GM23248 (cell line): ENCODE results near the gene TUBA1B. TPM values are rescaled to one million over a fixed set of nuclear protein-coding genes. Genes with fewer than 3 reads are reported as not detected.
"Not testable (repeated sequence)": the region's sequence is repeated elsewhere in the genome, so short reads cannot be mapped to it uniquely, and the experiment has no call there.

ENCODE experiments used
- DNase-seq: peaks from one replicate; pipeline ENCODE4 v3.0.0-alpha.2; 2015
- H2AFZ ChIP-seq: fragments of 200-600 bp; sonication (generic); 2 replicates; pipeline ENCODE4 v1.6.1; 2016; ENCODE audit warnings: antibody characterized with exemption
- H3F3A ChIP-seq: fragments of 200-600 bp; sonication (generic); 2 replicates; pipeline ENCODE4 v1.6.1; 2016; ENCODE audit warnings: mild to moderate bottlenecking, antibody characterized with exemption, mixed run types; ENCODE audit not compliant: insufficient read depth
- H3K27ac ChIP-seq: fragments of 200-600 bp; sonication (generic); 2 replicates; pipeline ENCODE4 v1.5.1; 2016; ENCODE audit warnings: mild to moderate bottlenecking
- H3K27me3 ChIP-seq: fragments of 200-600 bp; sonication (generic); replicated peaks from 2 replicates; pipeline ENCODE4 v1.6.1; 2016; ENCODE audit warnings: mild to moderate bottlenecking; ENCODE audit not compliant: insufficient read depth
- H3K36me3 ChIP-seq: fragments of 200-600 bp; sonication (generic); 2 replicates; pipeline ENCODE4 v1.6.1; 2016; ENCODE audit warnings: low read depth, mild to moderate bottlenecking
- H3K4me1 ChIP-seq: fragments of 200-600 bp; sonication (generic); 2 replicates; pipeline ENCODE4 v1.6.1; 2016; ENCODE audit warnings: mild to moderate bottlenecking; ENCODE audit not compliant: insufficient read depth
- H3K4me2 ChIP-seq: fragments of 200-600 bp; sonication (generic); one replicate; pipeline ENCODE4 v1.6.1; 2016; ENCODE audit warnings: mild to moderate bottlenecking; ENCODE audit not compliant: unreplicated experiment
- H3K4me3 ChIP-seq: fragments of 200-600 bp; sonication (generic); 2 replicates; pipeline ENCODE4 v1.5.1; 2016; ENCODE audit warnings: mild to moderate bottlenecking
- H3K79me2 ChIP-seq: fragments of 200-600 bp; sonication (generic); 2 replicates; pipeline ENCODE4 v1.6.1; 2016; ENCODE audit warnings: mild to moderate bottlenecking; ENCODE audit not compliant: insufficient read depth
- H3K9ac ChIP-seq: fragments of 200-600 bp; sonication (generic); 2 replicates; pipeline ENCODE4 v1.6.1; 2016; ENCODE audit warnings: mild to moderate bottlenecking
- H3K9me2 ChIP-seq: fragments of 200-600 bp; sonication (generic); 2 replicates; pipeline ENCODE4 v1.6.1; 2016; ENCODE audit warnings: mixed run types, mild to moderate bottlenecking, moderate library complexity; ENCODE audit not compliant: insufficient read depth
- H3K9me3 ChIP-seq: fragments of 200-600 bp; sonication (generic); one replicate; pipeline ENCODE4 v1.6.1; 2017; ENCODE audit warnings: low read depth
- H4K20me1 ChIP-seq: fragments of 200-600 bp; sonication (generic); 2 replicates; pipeline ENCODE4 v1.6.0; 2016; ENCODE audit not compliant: insufficient read depth
- EZH2 ChIP-seq: fragments of 200-600 bp; sonication (generic); IDR thresholded peaks from 2 replicates; pipeline ENCODE4 v1.6.1; 2018; ENCODE audit warnings: antibody characterized with exemption, mild to moderate bottlenecking; ENCODE audit not compliant: insufficient read depth, poor library complexity, severe bottlenecking
- EZH2phosphoT487 ChIP-seq: fragments of 200-600 bp; sonication (generic); IDR thresholded peaks from 2 replicates; pipeline ENCODE4 v1.6.1; 2018; ENCODE audit warnings: antibody characterized with exemption, moderate library complexity, mild to moderate bottlenecking, low read depth; ENCODE audit not compliant: insufficient read depth
- WGBS, 2 experiments: methylation state at CpG; one replicate each; pipeline ENCODE4 v1.1.6; 2015 to 2017; ENCODE audit warnings: low lambda C conversion rate in 2 of 2, low coverage in 1 of 2; ENCODE audit errors: missing lambda C conversion rate in 2 of 2; 5-methylcytosine and 5-hydroxymethylcytosine counted together
- in situ Hi-C: fragments of 300-500 bp; cut with MboI; formaldehyde crosslinking; loops from 2 replicates; pipeline ENCODE4 v1.15.0; 2020
- polyA plus RNA-seq: library from polyadenylated mRNA; unstranded; fragments of >200 nt; fragmentation: Nextera tagmentation; extraction: Ambion mirVana; gene quantifications from 2 replicates; pipeline ENCODE4 v1.2.1, GENCODE V29; 2016
- total RNA-seq: library from RNA; depleted of rRNA; stranded (reverse); fragments of >200 nt; shearing (Covaris generic); gene quantifications from 2 replicates; pipeline ENCODE4 v1.2.3, GENCODE V29; 2014

Gene TUBA1B
- total and polyA plus RNA-seq, 2 experiments from 2014 or later: 1,195 to 1,776 TPM

- Histone ChIP-seq H3K4me2 (no peak overlapping the region), H3K9me3 (no peaks in the 10 kb centered on the region), H3K36me3 (no peaks in the 10 kb centered on the region), H3K4me1 (no peaks in the 10 kb centered on the region), H3K79me2 (no peaks in the 10 kb centered on the region), H3K4me3 (no peak overlapping the region), H4K20me1 (no peaks in the 10 kb centered on the region), H2AFZ (no peak overlapping the region), H3K9me2 (no peaks in the 10 kb centered on the region), H3K9ac (no peak overlapping the region), H3F3A (no peaks in the 10 kb centered on the region), H3K27ac (no peak overlapping the region), H3K27me3 (no peaks in the 10 kb centered on the region)
- 95 to 98% methylated on average over 2 of the region's 2 CpGs for WGBS, 2 experiments
- TF ChIP-seq EZH2phosphoT487 (no peak), EZH2 (no peak)
- in situ Hi-C loops: no loop called here
- DNase-seq: no peak
Observed at GRCh38 chr12:49144384-49144783, 13.2 kb upstream of the TUBA1B start.

- no peaks in the 10 kb centered on the region for H3K9me2 ChIP-seq
- no peak overlapping the region for H3K4me2 ChIP-seq
- peaks cover 9% of the 10 kb centered on the region for H3K79me2 ChIP-seq
- in situ Hi-C loops: no loop called here
- H3K4me3 ChIP-seq: no peak overlapping the region
- no peaks in the 10 kb centered on the region for H4K20me1 ChIP-seq
- H3K9me3 ChIP-seq: no peaks in the 10 kb centered on the region
- H2AFZ ChIP-seq: no peak overlapping the region
- TF ChIP-seq EZH2: no peak
- no peak for TF ChIP-seq EZH2phosphoT487
- DNase-seq: no peak
- 96% methylated on average over 2 of the region's 2 CpGs for WGBS, 2 experiments
- no peak overlapping the region for H3K27ac ChIP-seq
- H3F3A ChIP-seq: no peaks in the 10 kb centered on the region
- no peaks in the 10 kb centered on the region for H3K36me3 ChIP-seq
- no peaks in the 10 kb centered on the region for H3K27me3 ChIP-seq
- H3K9ac ChIP-seq: no peak overlapping the region
- H3K4me1 ChIP-seq: no peaks in the 10 kb centered on the region
Observed at GRCh38 chr12:49138999-49139398, 7.8 kb upstream of the TUBA1B start.

GRCh38 chr12:49138587-49138986 lies 7.4 kb upstream of the TUBA1B start:
- no peak overlapping the region for H3K4me2 ChIP-seq
- no peaks in the 10 kb centered on the region for H4K20me1 ChIP-seq
- H3K9me3 ChIP-seq: no peaks in the 10 kb centered on the region
- H3K4me3 ChIP-seq: no peak overlapping the region
- peaks cover 3% of the 10 kb centered on the region; the same call in 1 of the 2 replicates for H3K4me1 ChIP-seq
- no peaks in the 10 kb centered on the region for H3K36me3 ChIP-seq
- peaks cover 13% of the 10 kb centered on the region for H3K79me2 ChIP-seq
- H3F3A ChIP-seq: no peaks in the 10 kb centered on the region
- H3K9ac ChIP-seq: no peak overlapping the region
- WGBS, 2 experiments: 98 to 100% methylated on average over 2 of the region's 2 CpGs
- H3K27me3 ChIP-seq: no peaks in the 10 kb centered on the region
- in situ Hi-C loops: no loop called here
- H3K9me2 ChIP-seq: no peaks in the 10 kb centered on the region
- no peak for DNase-seq
- no peak for TF ChIP-seq EZH2
- TF ChIP-seq EZH2phosphoT487: no peak
- no peak overlapping the region for H2AFZ ChIP-seq
- no peak overlapping the region for H3K27ac ChIP-seq

GRCh38 chr12:49137476-49137875 lies 6.3 kb upstream of the TUBA1B start:
- no peaks in the 10 kb centered on the region for H4K20me1 ChIP-seq
- TF ChIP-seq EZH2phosphoT487: no peak
- no peak for TF ChIP-seq EZH2
- no peaks in the 10 kb centered on the region for H3K9me2 ChIP-seq
- no peaks in the 10 kb centered on the region for H3K9me3 ChIP-seq
- no peaks in the 10 kb centered on the region for H3K36me3 ChIP-seq
- H3K4me2 ChIP-seq: no peak overlapping the region
- peaks cover 24% of the 10 kb centered on the region for H3K79me2 ChIP-seq
- no peak overlapping the region for H2AFZ ChIP-seq
- peaks cover 7% of the 10 kb centered on the region for H3F3A ChIP-seq
- H3K4me1 ChIP-seq: peaks cover 11% of the 10 kb centered on the region
- in situ Hi-C loops: no loop called here
- DNase-seq: no peak
- no peak overlapping the region for H3K27ac ChIP-seq
- 53 to 64% methylated on average over 1 of the region's 1 CpG for WGBS, 2 experiments
- H3K9ac ChIP-seq: no peak overlapping the region
- no peak overlapping the region for H3K4me3 ChIP-seq
- H3K27me3 ChIP-seq: no peaks in the 10 kb centered on the region

GRCh38 chr12:49136997-49137396 lies 5.8 kb upstream of the TUBA1B start:
- in situ Hi-C loops, H3K36me3 ChIP-seq, H3K9me3 ChIP-seq, H3K27ac ChIP-seq, DNase-seq, H3K4me3 ChIP-seq, H3K9me2 ChIP-seq, H2AFZ ChIP-seq, H4K20me1 ChIP-seq, H3K4me2 ChIP-seq, H3K27me3 ChIP-seq, H3K9ac ChIP-seq: not testable (repeated sequence)
- 91 to 96% methylated on average over 3 of the region's 3 CpGs for WGBS, 2 experiments
- Histone ChIP-seq H3K4me1 (peaks cover 13% of the 10 kb centered on the region), H3F3A (peaks cover 11% of the 10 kb centered on the region), H3K79me2 (peaks cover 29% of the 10 kb centered on the region)
